UCSD-AML1 (cell line): ENCODE results near the gene UBA5.
"Not testable (repeated sequence)": the region's sequence is repeated elsewhere in the genome, so short reads cannot be mapped to it uniquely, and the experiment has no call there.

Experiments
- DNase-seq: peaks from one replicate; lab custom pipeline; 2025; ENCODE audit not compliant: unreplicated experiment; lab: John Stamatoyannopoulos, UW

Gene UBA5

DNA sequence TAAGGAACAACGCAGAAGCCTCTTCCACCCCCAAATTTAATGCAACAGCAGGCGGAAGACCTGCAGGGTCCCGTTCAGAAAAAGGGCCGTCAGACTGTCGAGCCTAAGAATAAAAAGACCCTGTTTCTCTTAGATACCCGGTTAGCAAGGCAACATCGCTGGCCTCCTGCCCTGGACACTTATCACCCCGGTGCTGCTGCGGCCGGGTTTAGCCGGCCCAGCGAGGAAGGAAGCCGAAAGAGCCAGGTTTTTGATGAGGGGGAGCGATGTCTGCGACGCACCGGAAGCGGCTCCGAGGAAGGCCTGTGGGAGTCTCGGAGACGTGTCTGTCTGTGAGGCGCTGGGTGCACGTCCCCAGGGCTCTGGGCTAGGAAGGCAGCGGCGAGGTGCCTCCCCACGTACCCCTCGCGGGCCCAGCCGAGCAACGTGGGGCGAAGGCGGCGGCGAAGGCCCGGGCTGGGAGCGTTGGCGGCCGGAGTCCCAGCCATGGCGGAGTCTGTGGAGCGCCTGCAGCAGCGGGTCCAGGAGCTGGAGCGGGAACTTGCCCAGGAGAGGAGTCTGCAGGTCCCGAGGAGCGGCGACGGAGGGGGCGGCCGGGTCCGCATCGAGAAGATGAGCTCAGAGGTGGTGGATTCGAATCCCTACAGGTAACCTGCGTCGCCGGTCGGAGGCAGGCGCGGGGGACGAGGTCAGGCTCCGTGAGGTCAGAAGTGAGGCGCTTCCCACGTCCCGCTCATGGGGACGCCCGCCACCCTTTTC lies at the start of gene UBA5:
Gene UBA5, plus strand, starts transcription at position 278 of the 759 bp plus-strand sequence. Its CDS starts 209 bp downstream, at position 487.
- DNase-seq = peak; percentile 77

DNA sequence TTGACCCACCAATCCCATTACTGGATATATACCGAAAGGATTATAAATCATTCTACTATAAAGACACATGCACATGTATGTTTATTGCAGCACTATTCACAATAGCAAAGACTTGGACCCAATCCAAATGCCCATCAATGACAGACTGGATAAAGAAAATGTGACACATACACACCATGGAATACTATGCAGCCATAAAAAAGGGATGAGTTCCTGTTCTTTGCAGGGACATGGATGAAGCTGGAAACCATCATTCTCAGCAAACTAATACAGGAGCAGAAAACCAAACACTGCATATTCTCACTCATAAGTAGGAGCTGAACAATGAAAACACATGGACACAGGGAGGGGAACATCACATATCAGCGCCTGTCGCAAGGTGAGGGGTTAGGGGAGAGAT lies 44.8 kb upstream of the UBA5 start:
- not testable (repeated sequence) for DNase-seq

DNA sequence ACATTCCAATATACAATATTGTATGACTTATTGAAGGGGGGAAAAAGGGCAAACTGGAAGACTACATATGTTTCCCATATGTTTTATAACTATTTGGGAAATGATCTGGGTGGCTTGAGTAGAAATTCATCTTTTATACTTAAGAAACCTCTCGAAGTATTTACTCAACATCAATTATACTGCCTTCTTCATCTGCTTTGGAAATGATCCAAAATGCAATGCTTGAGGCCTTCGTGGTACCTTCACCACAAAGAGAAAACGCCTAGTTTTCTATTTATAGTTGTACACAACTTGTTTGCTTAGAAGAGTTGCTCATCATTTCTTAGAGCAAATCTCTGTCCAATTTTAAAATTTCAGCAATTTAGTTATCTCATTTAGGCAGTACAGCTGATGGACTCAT lies 44.2 kb upstream of the UBA5 start:
- DNase-seq = no peak

DNA sequence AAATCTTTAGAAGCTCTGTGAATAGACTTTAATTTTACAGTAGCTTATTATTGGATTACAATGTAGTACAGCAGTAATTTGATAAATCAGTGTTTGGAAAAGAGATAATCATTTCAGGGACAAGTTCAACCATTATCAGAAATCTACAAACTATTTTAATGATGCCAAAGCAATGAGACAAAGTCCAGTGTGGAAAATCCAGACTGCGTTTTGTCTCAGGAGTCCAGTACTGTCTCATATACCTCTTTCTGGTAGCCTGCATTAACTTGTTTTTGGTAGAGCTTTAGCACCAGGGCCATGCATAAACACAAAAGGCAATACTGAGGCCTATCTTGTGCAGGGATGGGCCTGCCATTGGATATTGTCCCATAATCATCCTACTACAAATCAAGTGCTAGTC lies 43.3 kb upstream of the UBA5 start:
- no peak for DNase-seq

DNA sequence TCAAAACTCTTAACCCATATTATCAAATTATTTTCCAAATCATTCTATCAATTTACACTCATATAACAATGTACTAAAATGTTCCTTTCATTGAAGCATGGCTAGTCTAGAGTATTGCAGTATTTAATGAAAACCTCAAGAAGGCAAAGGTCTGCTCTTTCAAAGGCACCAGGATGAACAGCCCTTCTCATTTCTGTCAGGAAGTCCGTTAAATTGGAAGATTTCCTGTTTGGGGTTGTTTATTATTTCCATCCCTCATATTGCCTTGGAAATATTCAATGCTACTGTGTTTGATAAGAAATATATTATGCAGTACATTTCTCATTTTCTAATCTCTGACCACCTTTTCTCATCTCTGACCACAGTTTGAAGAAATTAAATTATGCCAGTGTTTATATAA lies 38.0 kb upstream of the UBA5 start:
- no peak for DNase-seq

DNA sequence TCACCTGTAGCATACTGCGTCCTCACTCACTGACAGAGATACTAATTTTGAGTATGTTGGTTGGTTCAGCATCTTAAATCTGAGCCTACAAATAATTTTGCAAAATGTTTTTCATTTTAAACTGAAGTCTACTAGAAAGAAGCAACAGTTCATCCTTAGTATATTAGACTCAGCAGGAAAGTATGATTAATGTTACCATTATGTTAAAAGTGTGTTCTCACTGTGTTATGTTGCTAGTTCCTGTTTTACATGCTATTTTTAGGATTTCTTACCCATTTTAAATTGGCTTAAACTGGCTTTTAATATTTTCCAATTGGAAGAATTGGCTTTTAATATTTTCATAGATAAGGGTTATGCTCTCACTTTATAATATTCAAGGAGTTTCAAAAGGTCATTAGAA lies 37.4 kb upstream of the UBA5 start:
- no peak for DNase-seq

DNA sequence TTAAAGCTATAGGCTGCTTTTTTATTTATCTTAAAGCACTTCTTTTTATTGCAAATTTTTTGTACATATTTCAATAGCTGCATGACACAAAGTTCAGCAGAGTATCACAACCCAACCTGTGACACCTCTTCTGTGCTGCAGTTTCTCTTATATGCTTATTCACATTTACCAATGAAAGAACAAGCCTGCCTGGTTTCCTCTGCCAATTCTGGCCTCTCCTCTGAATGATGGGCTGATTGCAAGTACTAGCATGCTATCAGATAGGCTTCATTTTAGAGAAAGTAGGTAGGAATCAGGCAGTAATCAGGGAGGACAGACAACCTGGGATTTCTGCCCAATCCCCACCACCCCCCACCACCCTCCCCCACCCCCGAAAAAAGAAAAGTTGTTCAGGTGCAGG lies 36.5 kb upstream of the UBA5 start:
- no peak for DNase-seq

DNA sequence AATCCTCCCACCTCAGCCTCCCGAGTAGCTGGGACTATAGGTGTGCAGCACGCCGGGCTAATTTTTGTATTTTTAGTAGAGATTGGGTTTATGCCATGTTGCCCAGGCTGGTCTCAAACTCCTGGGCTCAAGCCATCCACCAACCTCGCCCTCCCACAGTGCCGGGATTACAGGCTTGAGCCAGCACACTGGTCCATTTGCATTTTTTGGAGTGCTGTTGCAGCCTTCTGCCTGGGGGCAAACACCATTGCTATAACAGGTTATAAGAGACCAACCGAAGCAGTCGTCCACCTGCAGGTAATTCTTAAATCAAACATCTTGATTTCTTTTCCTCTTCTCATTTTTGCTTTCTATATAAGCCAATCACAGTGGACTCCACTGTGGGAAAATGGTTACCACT lies 35.3 kb upstream of the UBA5 start:
- no peak for DNase-seq

DNA sequence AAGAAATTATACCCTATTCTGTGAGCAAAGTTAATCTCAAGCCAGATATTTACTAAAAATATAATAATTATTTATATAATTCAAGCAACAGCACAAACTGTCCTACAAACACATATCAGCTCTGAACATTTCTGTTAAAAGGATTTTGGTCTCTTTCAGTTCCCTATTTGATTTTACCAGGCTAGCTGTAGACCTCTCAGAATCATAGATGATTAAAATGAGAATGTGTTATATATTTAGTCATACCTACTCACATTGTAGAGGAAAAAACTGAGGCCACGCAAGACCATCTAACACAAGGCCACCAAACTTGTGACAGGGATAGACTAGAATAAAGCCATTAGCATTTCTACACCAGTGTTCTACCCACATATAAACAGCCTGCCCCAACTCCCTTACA lies 34.5 kb upstream of the UBA5 start:
- DNase-seq = no peak

DNA sequence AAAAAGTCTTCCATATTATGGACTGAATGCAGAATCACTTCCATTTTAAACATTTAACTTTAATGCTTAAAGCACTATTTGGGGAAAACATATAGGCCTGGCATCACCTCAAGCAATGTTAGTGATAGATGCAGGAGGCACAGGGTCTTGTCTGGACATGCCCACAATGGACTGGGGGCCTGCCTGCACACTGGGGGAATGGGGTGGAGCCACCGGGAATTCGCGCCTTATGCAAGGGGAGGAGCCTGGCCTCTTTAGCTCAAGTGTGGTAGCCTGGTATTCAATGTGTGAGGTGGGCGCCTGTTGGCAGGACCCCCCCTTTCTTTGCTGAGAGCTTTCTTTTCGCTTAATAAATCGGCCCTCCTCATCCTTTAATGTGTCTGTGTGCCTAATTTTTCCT lies 33.2 kb upstream of the UBA5 start:
- no peak for DNase-seq

DNA sequence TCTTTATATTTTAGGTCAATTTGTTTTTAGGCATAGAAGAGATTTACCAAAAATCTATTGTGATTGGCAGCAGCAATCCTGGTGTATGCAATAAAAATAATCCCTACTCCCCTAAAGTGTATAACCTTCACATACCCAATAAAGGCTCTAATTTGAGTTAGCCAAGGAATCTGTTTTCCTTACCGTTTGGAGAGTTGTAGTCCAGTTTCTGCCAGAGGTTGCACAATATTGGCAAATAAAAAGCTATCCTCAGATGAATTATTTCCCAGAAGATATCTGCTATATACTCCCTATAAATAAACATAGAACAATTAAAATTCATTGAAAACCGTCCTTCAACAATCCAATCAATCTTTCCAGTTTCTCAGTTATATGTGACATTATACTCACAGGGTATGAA lies 32.0 kb upstream of the UBA5 start:
- no peak for DNase-seq

DNA sequence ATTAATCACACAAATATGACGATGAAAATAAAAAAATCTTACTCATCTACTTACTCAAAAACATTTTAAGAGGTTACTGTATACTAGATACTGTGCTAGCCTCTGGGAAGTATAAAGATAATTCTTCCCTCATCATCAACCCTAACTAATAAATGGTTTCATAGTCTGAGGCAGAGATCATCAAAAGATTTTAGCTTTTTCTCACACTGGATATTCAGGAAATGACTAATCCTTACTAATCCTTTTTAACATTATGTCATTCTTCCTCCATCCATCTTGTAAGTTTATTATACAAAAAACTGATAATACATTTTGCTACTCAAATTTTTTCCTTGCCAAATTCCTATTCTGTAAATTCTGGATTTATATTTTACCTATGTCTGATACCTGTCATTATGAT lies 30.2 kb upstream of the UBA5 start:
- DNase-seq = no peak

DNA sequence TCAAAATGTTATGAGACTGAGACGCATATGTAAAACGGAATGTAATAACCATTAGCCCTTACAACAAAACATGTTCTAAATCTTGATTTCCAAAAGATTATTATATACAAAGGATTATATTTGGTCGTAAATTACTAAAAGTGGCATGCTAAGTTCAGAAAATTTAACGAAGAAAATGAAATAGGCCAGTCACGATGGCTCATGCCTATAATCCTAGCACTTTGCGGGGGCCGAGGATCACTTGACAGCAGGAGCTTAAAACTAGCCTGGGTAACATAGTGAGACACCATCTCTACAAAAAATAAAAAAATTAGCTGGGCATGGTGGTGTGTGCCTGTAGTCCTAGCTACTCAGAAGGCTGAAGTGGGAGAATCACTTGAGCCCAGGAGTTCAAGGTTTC lies 29.5 kb upstream of the UBA5 start:
- no peak for DNase-seq

DNA sequence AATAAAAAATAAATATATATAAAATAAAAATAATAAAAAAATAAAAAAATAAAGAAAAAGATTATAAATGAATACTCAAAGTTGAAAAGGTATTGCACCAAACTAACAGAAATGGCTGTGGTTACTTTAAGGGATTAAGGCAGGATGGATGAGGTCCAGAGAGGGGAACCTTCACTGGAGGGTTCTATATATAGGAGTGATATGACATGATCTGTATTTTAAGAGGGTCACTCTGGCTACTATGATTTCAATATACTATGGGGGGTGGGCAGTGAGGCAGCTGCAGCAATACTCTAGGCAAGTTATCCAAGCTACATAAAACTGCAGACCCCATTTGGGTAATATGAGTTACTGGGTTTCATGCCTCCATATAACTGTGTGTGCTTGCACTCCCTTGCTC lies 25.1 kb upstream of the UBA5 start:
- DNase-seq = no peak

DNA sequence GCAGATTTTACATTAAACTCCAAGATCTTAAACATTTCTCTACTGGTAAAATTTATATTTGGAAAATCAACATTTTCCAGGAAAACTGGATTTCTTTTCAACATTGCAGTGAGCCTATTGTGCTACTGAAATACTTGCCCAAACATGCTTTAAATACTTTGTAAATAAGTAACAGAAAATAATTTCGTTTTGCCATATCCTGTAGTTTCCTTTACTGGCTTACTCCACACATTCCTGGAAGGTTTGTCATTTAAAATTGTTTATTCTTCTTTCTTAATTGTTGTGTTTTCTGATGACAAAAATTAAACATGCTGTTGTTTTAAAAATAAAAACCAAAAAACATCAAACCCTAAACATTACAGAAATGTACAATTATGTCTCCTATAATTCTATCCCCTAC lies 22.5 kb upstream of the UBA5 start:
- no peak for DNase-seq

DNA sequence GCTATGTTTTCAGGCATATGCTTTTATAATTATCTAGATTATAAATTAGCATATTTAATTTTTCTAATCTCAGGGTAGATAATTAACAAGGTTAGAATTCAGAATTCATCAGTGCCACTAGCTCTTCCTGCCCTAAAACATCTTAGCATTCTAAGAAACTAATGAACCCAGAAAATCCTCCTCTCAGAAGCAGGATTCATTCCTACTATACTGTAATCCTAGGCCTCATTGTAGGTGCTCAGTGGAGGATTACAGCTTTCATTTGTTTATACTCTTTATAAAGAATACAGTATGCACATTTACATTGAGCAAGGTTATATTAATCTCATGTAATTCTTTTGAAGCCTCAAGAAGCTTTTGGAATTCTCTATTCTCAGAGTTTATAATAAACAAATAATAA lies 21.4 kb upstream of the UBA5 start:
- DNase-seq = no peak

DNA sequence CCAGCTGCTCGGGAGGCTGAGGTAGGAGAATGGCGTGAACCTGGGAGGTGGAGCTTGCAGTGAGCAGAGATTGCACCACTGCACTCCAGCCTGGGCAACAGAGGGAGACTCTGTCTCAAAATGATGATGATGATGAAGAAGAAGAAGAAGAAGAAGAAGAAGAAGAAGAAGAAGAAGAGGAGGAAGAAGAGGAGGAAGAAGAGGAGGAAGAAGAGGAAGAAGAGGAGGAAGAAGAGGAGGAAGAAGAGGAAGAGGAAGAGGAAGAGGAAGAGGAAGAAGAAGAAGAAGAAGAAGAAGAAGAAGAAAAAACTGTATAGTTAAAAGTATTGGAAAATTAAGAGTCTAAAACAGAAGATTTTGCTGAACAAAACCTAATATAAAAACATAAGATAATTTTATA lies 18.7 kb upstream of the UBA5 start:
- not testable (repeated sequence) for DNase-seq

DNA sequence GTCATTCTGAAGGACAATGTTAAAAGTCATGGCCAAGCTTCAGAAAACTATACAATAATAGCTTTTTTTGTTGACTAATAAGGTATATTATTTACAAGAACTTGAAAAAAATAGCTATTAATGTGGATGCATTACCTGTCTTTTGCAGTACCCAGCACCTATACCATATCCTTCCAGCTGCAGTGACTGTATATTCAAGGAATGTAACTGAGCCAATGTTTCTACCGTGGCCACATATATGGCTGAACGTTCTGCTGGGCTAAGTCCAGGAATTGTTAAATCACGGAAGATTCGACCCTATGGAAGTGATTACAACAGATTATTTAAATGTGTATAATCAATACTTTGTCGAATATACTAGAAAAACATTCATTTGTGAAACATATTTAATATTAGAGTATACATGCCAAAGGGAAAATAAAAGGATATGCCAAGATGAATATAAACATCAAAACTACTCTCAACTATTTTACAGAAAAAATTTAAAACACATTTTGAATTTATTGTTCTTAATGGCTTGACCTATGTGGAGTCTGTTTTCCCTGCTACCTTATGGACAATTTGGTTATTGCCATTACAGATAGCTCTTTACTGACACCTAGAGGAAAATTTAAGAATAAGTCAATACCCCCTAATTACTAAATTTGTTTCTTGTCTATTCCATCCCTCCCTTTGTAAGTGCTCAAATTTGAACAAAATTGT lies 18.1 kb upstream of the UBA5 start:
- no peak for DNase-seq

DNA sequence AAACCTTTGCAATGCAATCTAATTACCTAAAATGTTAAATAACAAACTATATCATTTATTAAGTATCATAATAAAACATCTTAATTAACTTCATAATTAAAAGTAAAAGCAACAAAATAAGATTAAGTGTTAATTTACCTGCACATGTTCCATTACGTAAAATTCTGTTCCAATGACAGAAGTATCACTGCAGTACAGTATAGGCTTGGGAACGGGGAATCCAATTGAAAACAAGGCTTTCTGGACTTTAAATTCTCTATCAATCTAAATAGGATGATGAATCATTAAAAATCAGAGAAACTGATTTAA lies 17.6 kb upstream of the UBA5 start:
- no peak for DNase-seq

DNA sequence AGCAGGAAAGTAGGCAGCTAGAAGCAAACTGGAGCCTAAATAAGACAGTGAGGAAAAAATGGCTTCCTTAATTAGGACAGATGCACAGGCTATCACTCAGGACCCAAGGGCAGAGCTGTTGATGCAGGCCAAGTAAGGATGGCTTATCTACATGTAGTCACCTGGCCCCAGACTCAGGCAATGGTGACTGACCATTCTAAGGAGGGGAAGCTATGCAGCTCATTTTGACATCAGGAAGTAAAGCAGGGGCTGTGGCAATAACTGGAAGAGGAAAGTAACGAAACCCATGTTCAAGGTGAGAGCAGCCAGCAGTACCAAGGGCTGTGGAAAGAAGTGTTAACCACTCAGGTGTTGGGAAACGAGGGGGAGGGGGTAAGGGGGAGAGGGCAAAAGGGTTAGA lies 16.8 kb upstream of the UBA5 start:
- peak; percentile 15 for DNase-seq

DNA sequence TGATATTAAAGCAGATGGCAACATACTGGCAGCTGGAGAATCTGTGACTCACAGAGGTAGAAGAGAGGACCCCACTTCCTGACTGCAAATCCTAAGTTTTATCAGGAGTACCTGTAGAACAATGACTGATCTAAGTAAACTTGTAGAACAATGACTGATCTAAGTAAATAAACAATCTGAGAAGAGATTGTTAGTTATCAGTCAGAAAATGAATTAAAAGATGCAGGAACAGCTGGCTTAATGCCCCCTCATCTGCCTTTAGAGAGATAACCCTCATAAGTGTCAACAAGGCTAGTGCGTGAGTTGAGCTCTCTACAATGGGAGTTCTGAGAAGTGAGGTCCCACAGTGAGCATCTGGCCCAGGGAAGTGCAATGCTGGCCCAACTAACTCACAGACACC lies 15.1 kb upstream of the UBA5 start:
- DNase-seq = no peak

DNA sequence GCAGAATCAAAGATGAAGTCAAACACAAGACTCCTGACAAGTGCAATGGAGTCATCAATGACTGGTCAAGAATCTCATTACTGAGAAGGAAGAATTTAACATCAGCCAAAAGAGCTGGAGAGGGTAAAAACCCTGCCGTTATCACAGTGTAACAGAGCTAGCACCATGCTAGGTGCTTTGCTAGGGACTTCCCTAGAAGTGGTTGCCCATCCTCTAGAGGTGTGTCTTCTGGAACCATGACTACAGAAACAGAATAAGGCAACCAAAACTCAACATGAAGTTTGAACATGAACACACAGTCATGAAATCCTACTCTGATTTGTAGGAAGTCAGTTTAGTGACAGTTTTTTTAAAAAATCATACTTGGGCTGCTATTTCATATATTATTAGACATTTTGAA lies 10.0 kb upstream of the UBA5 start:
- no peak for DNase-seq

DNA sequence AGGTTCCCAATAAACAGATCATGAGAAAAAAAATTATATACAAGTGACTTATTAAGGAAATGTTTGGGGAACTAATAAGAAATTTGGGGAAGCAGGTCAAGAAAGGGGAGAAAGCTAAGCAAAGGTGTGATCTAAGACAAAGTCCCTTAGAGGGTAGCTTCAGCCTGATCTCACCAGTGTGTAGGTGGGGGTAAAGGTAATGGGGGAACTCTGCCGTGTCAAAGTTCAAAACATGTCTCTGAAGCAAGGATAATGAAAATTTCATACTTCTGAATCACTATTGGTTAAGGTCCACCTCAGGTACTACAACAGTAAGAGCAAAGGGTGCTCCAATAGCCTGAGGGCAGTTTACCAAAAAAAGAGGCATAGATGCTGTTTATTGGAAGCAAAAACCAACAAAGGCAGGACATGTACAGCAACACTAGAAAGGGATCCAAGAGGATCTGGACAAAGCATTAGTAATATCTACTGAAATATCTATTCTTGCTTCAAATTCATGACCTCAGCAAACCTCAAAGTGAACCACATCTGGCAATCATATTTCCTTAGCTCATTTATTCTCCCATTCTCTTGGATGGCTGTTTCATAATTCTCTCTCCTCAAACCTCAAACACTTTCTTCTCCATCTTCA lies 7.4 kb upstream of the UBA5 start:
- no peak for DNase-seq
